ENCODE data around the gene TOR1AIP2.

DNA sequence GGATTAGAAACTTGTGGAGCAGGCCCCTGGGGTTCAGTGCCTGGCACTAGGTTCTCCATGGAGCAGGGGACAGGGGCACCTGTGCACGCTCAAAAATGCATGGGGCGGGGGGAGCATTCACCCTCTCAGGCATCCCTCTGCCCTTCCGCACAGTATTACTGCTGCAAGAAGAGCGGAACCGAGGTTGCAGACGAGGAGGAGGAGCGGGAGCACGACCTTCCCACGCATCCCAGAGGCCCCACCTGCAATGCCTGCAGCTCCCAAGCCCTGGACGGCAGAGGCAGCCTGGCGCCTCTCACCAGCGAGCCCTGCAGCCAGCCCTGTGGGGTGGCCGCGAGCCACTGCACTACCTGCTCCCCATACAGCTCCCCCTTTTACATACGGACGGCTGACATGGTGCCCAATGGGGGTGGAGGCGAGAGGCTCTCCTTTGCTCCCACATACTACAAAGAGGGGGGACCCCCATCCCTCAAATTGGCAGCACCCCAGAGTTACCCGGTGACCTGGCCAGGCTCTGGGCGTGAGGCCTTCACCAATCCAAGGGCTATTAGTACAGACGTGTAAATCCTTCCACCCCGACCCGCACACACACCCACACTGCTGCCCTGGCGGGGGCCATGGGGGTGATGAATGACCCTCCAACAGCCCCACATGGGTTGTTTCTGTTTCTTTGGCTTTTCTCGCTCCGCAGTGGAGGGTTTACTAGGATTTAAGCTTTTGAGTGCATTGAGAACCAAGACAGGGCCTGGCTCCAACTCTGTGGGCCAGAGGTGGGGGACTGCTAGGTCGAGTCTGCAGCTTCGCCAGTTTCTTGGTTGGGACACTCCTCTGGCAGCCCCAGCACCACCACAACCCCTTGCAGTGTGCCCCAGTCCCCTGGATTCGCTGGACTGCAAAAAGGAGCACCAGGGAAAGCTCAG lies 63.7 kb downstream of the TOR1AIP2 start:
- TF ChIP-seq, protein P1, sequence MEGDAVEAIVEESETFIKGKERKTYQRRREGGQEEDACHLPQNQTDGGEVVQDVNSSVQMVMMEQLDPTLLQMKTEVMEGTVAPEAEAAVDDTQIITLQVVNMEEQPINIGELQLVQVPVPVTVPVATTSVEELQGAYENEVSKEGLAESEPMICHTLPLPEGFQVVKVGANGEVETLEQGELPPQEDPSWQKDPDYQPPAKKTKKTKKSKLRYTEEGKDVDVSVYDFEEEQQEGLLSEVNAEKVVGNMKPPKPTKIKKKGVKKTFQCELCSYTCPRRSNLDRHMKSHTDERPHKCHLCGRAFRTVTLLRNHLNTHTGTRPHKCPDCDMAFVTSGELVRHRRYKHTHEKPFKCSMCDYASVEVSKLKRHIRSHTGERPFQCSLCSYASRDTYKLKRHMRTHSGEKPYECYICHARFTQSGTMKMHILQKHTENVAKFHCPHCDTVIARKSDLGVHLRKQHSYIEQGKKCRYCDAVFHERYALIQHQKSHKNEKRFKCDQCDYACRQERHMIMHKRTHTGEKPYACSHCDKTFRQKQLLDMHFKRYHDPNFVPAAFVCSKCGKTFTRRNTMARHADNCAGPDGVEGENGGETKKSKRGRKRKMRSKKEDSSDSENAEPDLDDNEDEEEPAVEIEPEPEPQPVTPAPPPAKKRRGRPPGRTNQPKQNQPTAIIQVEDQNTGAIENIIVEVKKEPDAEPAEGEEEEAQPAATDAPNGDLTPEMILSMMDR (IDR thresholded peaks at IDR 0.05; ENCODE audit: low read depth, low read length) = no peak
- TF ChIP-seq, protein P2, sequence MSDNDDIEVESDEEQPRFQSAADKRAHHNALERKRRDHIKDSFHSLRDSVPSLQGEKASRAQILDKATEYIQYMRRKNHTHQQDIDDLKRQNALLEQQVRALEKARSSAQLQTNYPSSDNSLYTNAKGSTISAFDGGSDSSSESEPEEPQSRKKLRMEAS (IDR thresholded peaks at IDR 0.05; ENCODE audit: low read depth, low read length) = no peak
- TF ChIP-seq POLR2A (IDR thresholded peaks at IDR 0.05; ENCODE audit: extremely low read depth, insufficient read length) = no peak
